HT1080 (cell line): ENCODE measurements around the gene MYO1A. TPM values are rescaled to one million over a fixed set of nuclear protein-coding genes. Genes with fewer than 3 reads are reported as not detected.
"Not testable (repeated sequence)": the region's sequence is repeated elsewhere in the genome, so short reads cannot be mapped to it uniquely, and the experiment has no call there.

ENCODE experiments used
- DNase-seq: peaks from one replicate; pipeline ENCODE4 v3.0.0-alpha.2; 2015; ENCODE audit warnings: low read depth
- total RNA-seq: library from RNA; depleted of rRNA; stranded (reverse); fragments of >200 nt; shearing (Covaris generic); gene quantifications from 2 replicates; pipeline ENCODE4 v1.2.3, GENCODE V29; 2014

MYO1A gene
- total RNA-seq, 1 experiment from 2014 or later: not detected

GRCh38 chr12:57019983-57020719, 29.8 kb downstream of the MYO1A start:
- no peak for DNase-seq

GRCh38 chr12:57018906-57019305, 31.0 kb downstream of the MYO1A start:
- DNase-seq: no peak

GRCh38 chr12:57018353-57018752, 31.6 kb downstream of the MYO1A start:
- DNase-seq: not testable (repeated sequence)

GRCh38 chr12:57016348-57016747, 33.6 kb downstream of the MYO1A start, which contains the start of gene TAC3:
Gene TAC3, minus strand, starts transcription at chr12:57016529. Its CDS starts 732 bp downstream, at chr12:57015797.
- DNase-seq: no peak

GRCh38 chr12:57012600-57013465, 37.1 kb downstream of the MYO1A start:
- no peak for DNase-seq

GRCh38 chr12:57011438-57012424, 38.2 kb downstream of the MYO1A start:
- no peak for DNase-seq

- no peak for DNase-seq
Observed at GRCh38 chr12:57010627-57011247, 39.2 kb downstream of the MYO1A start.

- no peak for DNase-seq
Observed at GRCh38 chr12:57009949-57010626, 39.8 kb downstream of the MYO1A start.

GRCh38 chr12:57008178-57008577, 41.8 kb downstream of the MYO1A start:
- peak; percentile 74 for DNase-seq

GRCh38 chr12:57006809-57007475, 43.0 kb downstream of the MYO1A start:
- DNase-seq: no peak

- no peak for DNase-seq
Observed at GRCh38 chr12:57005980-57006808, 43.7 kb downstream of the MYO1A start, which contains the start of gene ZBTB39. Gene ZBTB39, minus strand, starts transcription at chr12:57006546. Its CDS starts 1,629 bp downstream, at chr12:57004917.

- DNase-seq: no peak
Observed at GRCh38 chr12:57004651-57005050, 45.3 kb downstream of the MYO1A start.

- no peak for DNase-seq
Observed at GRCh38 chr12:57003395-57003794, 46.5 kb downstream of the MYO1A start.

- DNase-seq: peak; percentile 40
Observed at GRCh38 chr12:57001448-57001906, 48.5 kb downstream of the MYO1A start.

GRCh38 chr12:57000393-57000792, 49.5 kb downstream of the MYO1A start:
- DNase-seq: no peak

- DNase-seq: no peak
Observed at GRCh38 chr12:56999456-56999855, 50.5 kb downstream of the MYO1A start.

GRCh38 chr12:56998981-56999380, 50.9 kb downstream of the MYO1A start:
- DNase-seq: no peak

GRCh38 chr12:56998316-56998715, 51.6 kb downstream of the MYO1A start:
- no peak for DNase-seq
